Activated CD8-positive, alpha-beta memory T cell treated with anti-CD3 and anti-CD28 coated beads, Interleukin-2, amount 10 ng/mL, durations not matched to agents 7 days and 5 days (primary cell): ENCODE data around the gene CTNNBIP1. TPM values are rescaled to one million over a fixed set of nuclear protein-coding genes. Genes with fewer than 3 reads are reported as not detected.
A peak's percentile ranks its signal among the peaks of the same experiment; 100 is the strongest.

ENCODE experiments used
- ATAC-seq: fragments of 150-1000 bp; cut with Tn5 transposase; one replicate; pipeline ENCODE4 v1.10.0; 2021; ENCODE audit warnings: moderate library complexity
- CTCF ChIA-PET: fragments of 350-600 bp; sonication (Branson Sonifier 250); formaldehyde crosslinking; loops from one replicate; lab custom pipeline; 2021; ENCODE audit warnings: antibody characterized with exemption; lab: Charles Lee
- DNase-seq: peaks from one replicate; pipeline ENCODE4 v3.0.0-alpha.2; 2020
- H3K27ac Mint-ChIP-seq: one replicate; pipeline ENCODE4 v1.8.0; 2021; ENCODE audit warnings: mild to moderate bottlenecking, mixed read lengths
- H3K27me3 Mint-ChIP-seq: one replicate; pipeline ENCODE4 v1.8.0; 2021; ENCODE audit warnings: mixed read lengths
- H3K36me3 Mint-ChIP-seq: one replicate; pipeline ENCODE4 v1.8.0; 2021; ENCODE audit warnings: mild to moderate bottlenecking, mixed read lengths
- H3K4me1 Mint-ChIP-seq: one replicate; pipeline ENCODE4 v1.8.0; 2021; ENCODE audit warnings: mixed read lengths
- H3K4me3 Mint-ChIP-seq: one replicate; pipeline ENCODE4 v1.8.0; 2021; ENCODE audit warnings: mild to moderate bottlenecking, moderate library complexity, mixed read lengths
- H3K9me3 Mint-ChIP-seq: one replicate; pipeline ENCODE4 v1.8.0; 2022; ENCODE audit warnings: low read depth, mixed read lengths
- total RNA-seq, 2 experiments: library from RNA; stranded (reverse); gene quantifications; one replicate each; pipeline ENCODE4 v1.2.3, GENCODE V29; 2021

The CTNNBIP1 gene
- total RNA-seq, 2 experiments from 2014 or later: 10.9 to 15.8 TPM

DNA sequence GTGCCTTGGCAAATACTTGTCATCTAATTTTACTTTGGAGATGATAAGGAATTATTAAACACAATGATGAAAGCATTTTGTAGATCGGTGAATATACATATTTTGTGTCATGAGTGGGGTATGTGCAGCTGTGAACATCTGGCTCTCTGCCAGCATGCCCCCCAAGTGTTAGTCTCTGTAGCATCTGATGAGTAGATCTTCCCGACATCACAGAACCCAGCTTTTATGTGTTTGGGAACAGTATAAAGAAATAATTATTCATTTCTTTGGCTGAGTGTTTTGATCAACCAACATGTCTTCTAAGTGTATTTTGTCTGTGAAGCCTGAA is 4.5 kb upstream of the CTNNBIP1 start:
- CTCF ChIA-PET: interaction anchor here (0.6 to 2.8 kb wide), 10 partner anchors 18 to 472 kb away, joined by 3 to 9 read pairs (median 3); partner anchors contain the start of genes LZIC and NMNAT1
- H3K4me3 Mint-ChIP-seq: no peak overlapping the region
- H3K36me3 Mint-ChIP-seq: no peaks in the 10 kb centered on the region
- DNase-seq (no peak), ATAC-seq (no peak)
- no peak overlapping the region for H3K27ac Mint-ChIP-seq
- peaks cover 2% of the 10 kb centered on the region for H3K27me3 Mint-ChIP-seq
- no peaks in the 10 kb centered on the region for H3K9me3 Mint-ChIP-seq
- H3K4me1 Mint-ChIP-seq: peaks cover 18% of the 10 kb centered on the region

DNA sequence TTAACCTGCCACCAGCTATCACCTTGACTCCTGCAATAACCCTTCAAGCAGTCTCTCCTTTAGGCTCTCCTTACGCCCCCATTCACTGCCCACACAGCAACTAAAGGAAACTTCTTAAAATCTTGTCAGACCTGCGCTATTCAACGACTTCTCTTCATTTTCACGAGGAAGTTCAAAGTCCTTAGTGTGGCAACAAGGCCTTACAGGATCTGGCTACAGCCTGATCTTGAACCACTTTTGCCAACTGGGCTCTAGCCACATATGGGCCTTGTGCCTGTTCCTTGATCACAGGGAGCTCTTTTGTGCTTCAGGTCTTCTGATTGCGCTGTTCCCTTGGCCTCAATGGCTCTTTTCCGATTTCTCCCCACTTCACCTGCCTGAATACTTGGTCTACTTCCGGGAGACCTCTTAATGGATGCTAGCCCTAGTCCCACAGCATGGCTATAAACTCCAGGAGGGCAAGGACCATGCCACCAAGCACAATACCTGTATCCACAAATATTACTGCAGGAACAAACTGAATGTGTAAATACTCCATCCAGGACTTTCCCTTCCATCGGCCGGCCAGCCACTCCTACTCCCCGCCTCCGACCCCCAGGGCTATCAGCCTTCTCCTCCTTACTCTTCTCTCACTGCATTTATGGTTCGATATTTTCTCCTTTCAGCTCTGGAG is 2.3 kb upstream of the CTNNBIP1 start:
- Mint-ChIP-seq H3K27ac (no peak overlapping the region), H3K27me3 (peaks cover 8% of the 10 kb centered on the region), H3K9me3 (no peaks in the 10 kb centered on the region), H3K4me1 (peaks cover 28% of the 10 kb centered on the region), H3K36me3 (no peaks in the 10 kb centered on the region), H3K4me3 (peak overlapping the region; percentile 2)
- CTCF ChIA-PET: interaction anchor here (0.8 to 1.4 kb wide), 4 partner anchors 8 to 128 kb away, joined by 3 to 4 read pairs (median 4); no protein-coding TSS in a partner anchor
- DNase-seq (no peak), ATAC-seq (no peak)

DNA sequence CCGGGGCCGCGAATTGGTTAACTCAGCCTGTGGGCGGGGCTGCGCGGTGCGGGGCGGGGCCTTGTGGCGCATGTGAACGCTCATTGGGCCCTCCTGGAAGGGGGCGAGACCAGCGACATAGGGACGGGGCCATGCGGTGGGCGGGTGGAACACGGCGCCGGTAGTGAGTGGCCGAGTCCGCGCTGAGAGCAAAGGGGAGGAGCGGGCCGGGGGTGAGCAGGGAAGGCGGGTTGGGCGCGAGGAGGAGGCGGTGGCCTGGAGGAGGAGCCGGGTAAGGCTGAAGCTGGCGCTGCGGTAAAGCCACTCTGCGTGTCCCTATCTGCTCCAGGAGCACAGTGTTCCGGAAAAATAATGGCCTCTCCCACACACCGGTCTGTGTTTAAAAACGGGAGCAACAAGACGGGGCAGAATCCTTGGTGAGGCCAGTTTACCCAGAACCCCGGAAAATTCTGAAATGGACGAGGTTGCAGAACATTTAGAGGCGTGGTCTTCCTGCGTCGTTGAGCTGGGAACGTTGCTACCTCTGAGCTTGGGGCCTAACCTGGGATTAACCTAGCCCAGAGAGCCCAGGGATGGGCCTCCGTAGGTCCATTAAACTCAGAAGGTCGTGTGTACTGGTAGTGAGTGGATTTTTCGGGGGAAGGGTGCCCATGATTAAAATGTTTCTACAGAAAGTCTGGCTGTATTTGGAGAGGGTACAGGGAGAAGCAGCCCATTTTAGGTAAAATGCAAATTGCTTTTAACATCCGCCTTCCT is 532 bp upstream of the CTNNBIP1 start:
- CTCF ChIA-PET: interaction anchor here (0.6 to 1.0 kb wide), 4 partner anchors 9 to 33 kb away, joined by 3 to 4 read pairs (median 3); partner anchors contain the start of genes LZIC and NMNAT1
- peak; percentile 100 for DNase-seq
- Mint-ChIP-seq H3K27me3 (peaks cover 8% of the 10 kb centered on the region), H3K4me1 (peaks cover 32% of the 10 kb centered on the region), H3K9me3 (no peaks in the 10 kb centered on the region), H3K27ac (peak overlapping the region; percentile 92), H3K4me3 (peak overlapping the region; percentile 91), H3K36me3 (no peaks in the 10 kb centered on the region)
- peak; percentile 96 for ATAC-seq

DNA sequence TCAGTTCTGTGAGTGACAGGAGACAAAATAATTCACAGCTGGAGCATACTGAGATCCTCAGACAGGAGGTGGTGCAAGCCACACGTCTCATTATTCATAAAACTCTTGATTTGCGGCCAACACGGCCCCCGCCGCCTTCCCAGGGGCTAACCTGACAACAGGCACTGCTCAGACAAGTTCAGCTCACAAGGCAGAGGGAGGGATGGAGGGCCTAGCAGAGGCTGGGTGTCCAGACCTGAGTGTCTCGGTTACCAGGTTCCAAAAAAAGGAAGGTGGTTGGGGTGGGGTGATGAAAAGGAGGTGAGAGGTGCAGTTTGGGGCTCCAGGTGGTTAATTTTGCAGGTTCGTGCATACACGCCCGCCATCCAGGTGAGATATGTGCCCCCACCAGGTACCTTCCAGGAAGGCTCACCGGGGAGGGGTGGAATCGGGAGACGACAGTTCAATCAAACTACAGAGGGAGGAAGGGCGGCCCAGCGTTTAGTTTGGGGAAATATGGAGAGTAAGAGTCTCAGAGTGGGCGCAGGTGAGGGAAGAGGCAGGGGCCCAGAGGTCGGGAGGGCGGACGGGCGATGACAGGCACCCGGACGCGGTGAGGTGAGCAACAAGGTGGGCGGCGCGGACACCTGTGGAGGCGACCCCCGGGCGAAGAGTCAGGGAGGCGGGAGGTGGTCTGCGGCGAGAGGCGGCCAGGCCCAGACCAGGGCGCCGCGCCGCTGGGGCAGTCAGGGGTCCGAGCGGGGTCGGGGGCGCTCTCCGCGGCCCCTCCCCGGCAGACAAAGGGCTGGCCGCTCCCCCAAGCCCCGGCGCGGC is 629 bp downstream of the CTNNBIP1 start:
- CTCF ChIA-PET: interaction anchor here (0.7 to 1.2 kb wide), 2 partner anchors 16 to 42 kb away, joined by 3 read pairs; no protein-coding TSS in a partner anchor
- no peak for ATAC-seq
- Mint-ChIP-seq H3K27ac (peak overlapping the region; percentile 91), H3K36me3 (no peaks in the 10 kb centered on the region), H3K9me3 (no peaks in the 10 kb centered on the region), H3K27me3 (peaks cover 5% of the 10 kb centered on the region), H3K4me3 (peak overlapping the region; percentile 94), H3K4me1 (peaks cover 42% of the 10 kb centered on the region)
- DNase-seq: peak; percentile 71

DNA sequence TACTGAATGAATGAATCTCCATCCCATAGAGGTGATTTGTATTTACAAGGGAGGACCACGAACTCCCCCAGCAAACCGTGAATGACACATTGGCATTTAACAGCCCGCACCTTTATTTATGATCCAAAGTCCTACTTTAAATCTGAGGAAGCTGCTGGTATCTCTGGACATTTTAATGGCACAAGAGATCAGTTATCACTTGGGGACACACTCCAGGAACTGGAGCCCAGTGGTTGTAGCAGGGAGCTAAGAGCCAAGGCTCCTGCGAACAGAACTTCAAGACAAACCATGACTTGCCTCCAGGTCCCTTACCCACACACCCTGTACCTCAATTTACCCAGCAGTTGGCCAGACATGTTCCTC is 1.2 kb downstream of the CTNNBIP1 start:
- Mint-ChIP-seq H3K4me1 (peaks cover 48% of the 10 kb centered on the region), H3K27ac (peak overlapping the region; percentile 91), H3K27me3 (peaks cover 5% of the 10 kb centered on the region), H3K4me3 (peak overlapping the region; percentile 94), H3K9me3 (no peaks in the 10 kb centered on the region), H3K36me3 (no peaks in the 10 kb centered on the region)
- CTCF ChIA-PET: interaction anchor here (0.7 to 1.2 kb wide), 3 partner anchors 16 to 42 kb away, joined by 3 read pairs; partner anchors contain the start of genes LZIC and NMNAT1
- ATAC-seq (no peak), DNase-seq (no peak)

DNA sequence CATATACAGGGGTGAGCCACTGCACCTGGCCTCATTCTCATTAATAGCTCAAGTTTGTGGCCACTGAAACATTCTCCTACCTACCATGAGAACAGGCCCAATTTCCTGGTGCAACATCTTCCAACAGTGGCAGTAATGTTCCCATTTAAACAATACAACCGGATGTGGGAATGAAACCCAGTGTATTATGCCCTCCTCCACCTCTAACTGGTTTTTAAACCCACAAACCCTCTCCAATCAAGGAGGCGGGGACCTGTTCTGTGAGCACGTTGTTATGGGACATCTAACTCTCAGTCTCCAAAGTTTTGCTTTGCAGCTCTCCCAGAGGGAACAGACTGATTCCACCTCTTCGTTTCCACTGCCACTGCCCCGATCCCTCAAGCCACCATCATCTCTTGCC is 2.6 kb downstream of the CTNNBIP1 start:
- no peak overlapping the region for H3K4me3 Mint-ChIP-seq
- peaks cover 54% of the 10 kb centered on the region for H3K4me1 Mint-ChIP-seq
- H3K36me3 Mint-ChIP-seq: no peaks in the 10 kb centered on the region
- peaks cover 5% of the 10 kb centered on the region for H3K27me3 Mint-ChIP-seq
- DNase-seq (no peak), ATAC-seq (no peak)
- no peaks in the 10 kb centered on the region for H3K9me3 Mint-ChIP-seq
- H3K27ac Mint-ChIP-seq: peak overlapping the region; percentile 8
- CTCF ChIA-PET: interaction anchor here (0.7 to 1.8 kb wide), 3 partner anchors 34 to 600 kb away, joined by 3 to 5 read pairs (median 4); no protein-coding TSS in a partner anchor

DNA sequence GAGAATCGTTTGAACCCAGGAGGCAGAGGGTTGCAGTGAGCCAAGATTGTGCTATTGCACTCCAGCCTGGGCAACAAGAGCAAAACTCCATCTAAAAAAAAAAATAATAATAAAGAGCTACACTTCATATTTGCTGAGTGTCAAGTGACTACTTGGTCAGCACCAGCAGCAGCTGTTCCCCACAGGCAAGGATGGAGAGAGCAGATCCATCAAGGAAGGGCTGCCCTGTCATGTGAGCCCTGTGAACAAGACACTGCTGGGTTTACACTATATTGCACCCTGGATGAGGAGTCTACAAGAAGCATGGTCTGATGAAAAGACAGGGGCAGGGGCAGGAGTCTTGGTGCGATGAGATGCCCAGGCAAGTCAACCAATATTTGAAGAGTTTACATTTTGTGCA is 3.6 kb downstream of the CTNNBIP1 start:
- Mint-ChIP-seq H3K4me3 (no peak overlapping the region), H3K27ac (no peak overlapping the region), H3K27me3 (peaks cover 5% of the 10 kb centered on the region), H3K9me3 (no peaks in the 10 kb centered on the region), H3K36me3 (no peaks in the 10 kb centered on the region), H3K4me1 (peaks cover 49% of the 10 kb centered on the region)
- CTCF ChIA-PET: interaction anchor here (0.9 to 1.8 kb wide), 3 partner anchors 12 to 304 kb away, joined by 3 to 5 read pairs (median 3); partner anchors contain the start of gene KIF1B
- ATAC-seq (no peak), DNase-seq (no peak)

DNA sequence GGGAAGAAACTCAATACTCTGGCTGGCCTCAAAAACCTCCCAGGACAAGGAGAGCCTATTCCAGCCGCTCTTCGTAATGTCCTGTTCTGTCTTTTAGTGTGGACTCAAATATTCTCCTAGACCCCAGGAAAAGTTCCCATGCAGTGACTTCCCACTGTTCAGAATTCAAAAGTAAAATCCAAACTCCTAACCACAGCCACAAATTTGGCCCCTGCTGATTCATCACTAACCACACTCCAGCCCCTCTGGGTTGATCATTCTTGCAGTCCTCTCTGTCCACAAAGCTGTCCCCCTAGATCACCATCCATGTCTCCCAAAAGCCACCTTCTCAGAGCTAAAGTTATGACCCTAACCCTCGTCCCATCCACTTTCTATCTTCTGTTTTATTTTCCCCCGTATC is 5.1 kb downstream of the CTNNBIP1 start:
- no peak for DNase-seq
- Mint-ChIP-seq H3K27me3 (peaks cover 5% of the 10 kb centered on the region), H3K4me3 (no peak overlapping the region), H3K9me3 (no peaks in the 10 kb centered on the region), H3K27ac (no peak overlapping the region), H3K36me3 (no peaks in the 10 kb centered on the region), H3K4me1 (peaks cover 43% of the 10 kb centered on the region)
- ATAC-seq: no peak
- CTCF ChIA-PET: interaction anchor here (0.9 to 1.6 kb wide), 3 partner anchors 8 to 119 kb away, joined by 3 read pairs; no protein-coding TSS in a partner anchor

DNA sequence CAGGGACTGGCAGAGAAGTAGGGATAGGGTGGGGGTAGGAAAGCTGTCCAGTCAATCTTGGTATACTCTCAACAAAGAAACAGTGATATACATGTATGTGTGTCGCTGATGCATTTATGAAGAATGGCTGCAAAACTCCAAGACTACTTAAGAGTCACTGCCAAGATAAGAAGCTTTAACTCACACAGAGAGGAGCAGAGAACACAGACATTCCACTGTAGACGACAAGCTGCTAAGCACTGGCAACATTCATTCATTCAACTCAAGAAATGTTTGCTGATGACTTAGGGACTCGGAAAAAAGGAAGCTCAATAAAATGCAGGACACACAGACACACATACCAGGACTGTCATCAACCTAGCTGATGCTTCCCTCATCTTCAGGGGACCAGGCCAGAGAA is 5.5 kb downstream of the CTNNBIP1 start:
- Mint-ChIP-seq H3K4me1 (peaks cover 43% of the 10 kb centered on the region), H3K36me3 (no peaks in the 10 kb centered on the region), H3K4me3 (no peak overlapping the region), H3K27me3 (peaks cover 5% of the 10 kb centered on the region), H3K9me3 (no peaks in the 10 kb centered on the region), H3K27ac (no peak overlapping the region)
- DNase-seq (no peak), ATAC-seq (no peak)
- CTCF ChIA-PET: interaction anchor here (0.9 to 1.6 kb wide), 3 partner anchors 9 to 119 kb away, joined by 3 read pairs; no protein-coding TSS in a partner anchor

DNA sequence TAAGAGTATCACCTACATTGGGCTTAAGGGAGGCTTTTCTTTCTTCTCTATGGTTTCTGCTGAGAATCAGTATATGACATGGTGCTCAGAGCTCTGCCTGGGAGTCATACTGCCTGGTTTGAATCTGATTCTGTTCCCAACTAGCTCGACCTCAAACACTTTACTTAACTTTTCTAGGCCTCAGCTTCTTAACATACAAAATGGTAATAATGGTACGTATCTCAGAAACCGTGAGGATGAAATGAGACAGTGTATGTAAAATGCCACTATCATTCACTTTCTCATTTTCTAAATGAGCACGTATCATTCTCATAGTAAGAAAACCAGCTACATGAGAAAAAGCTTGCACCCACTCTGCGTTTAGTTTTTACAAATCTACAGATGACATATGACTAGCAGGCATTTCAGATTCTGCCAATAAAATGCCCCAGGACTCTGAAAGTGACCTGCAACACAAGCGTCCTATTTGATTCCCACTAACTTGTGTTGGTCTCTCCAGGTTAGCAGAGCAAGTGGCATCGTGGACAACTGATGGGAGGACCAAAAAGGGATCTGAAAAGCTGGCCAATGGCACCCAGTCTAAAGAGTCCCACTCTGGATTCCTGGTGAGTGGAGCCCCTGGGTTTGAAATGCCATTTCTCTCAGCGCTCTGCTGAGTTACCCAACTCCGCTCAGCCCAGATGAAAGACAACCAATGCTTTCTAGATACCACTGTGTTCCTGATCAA is 6.1 kb downstream of the CTNNBIP1 start:
- peak overlapping the region; percentile 26 for H3K27ac Mint-ChIP-seq
- CTCF ChIA-PET: interaction anchor here (0.8 to 1.6 kb wide), 3 partner anchors 22 to 118 kb away, joined by 3 read pairs; no protein-coding TSS in a partner anchor
- peak; percentile 63 for ATAC-seq

DNA sequence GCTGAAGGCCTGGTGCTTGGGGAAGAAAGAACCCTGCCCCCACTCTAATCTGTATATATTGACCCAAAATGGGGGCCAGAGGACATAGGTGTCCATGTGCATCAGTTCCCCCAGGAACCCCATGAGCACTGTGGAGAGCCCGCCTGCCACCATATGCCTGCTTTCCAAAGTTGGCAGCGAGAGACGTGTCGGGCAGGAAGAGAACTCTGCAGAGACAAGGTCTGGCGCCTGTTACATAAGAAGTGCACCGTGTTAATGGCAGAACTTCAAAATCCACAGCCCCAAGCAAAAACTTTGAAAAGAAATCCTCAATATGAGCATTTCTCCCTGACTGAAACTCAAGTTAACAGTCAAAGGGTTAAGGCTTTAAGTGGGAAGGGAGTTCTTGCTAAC is 8.0 kb downstream of the CTNNBIP1 start:
- DNase-seq: no peak
- Mint-ChIP-seq H3K27ac (no peak overlapping the region), H3K4me3 (no peak overlapping the region), H3K27me3 (no peaks in the 10 kb centered on the region), H3K4me1 (peaks cover 25% of the 10 kb centered on the region), H3K9me3 (no peaks in the 10 kb centered on the region), H3K36me3 (no peaks in the 10 kb centered on the region)
- ATAC-seq: no peak
- CTCF ChIA-PET: interaction anchor here (1.0 kb wide), 1 partner anchor 41 kb away, joined by 4 read pairs; no protein-coding TSS in a partner anchor

More for the DNA sequence above, 6.1 kb downstream of the CTNNBIP1 start:
- Mint-ChIP-seq H3K9me3 (no peaks in the 10 kb centered on the region), H3K27me3 (peaks cover 5% of the 10 kb centered on the region), H3K36me3 (no peaks in the 10 kb centered on the region), H3K4me3 (no peak overlapping the region), H3K4me1 (peaks cover 37% of the 10 kb centered on the region)
- no peak for DNase-seq
